Measurements from ENCODE around the gene HOTAIR. TPM values are rescaled to one million over a fixed set of nuclear protein-coding genes. Genes with fewer than 3 reads are reported as not detected.

HOTAIR gene
- polyA plus RNA-seq, 1 donor: 7.6 TPM

GRCh38 chr12:53999559-54000115, 24.9 kb upstream of the HOTAIR start:
- peak; percentile 89 for DNase-seq

- peak; percentile 11 for DNase-seq
Measured at GRCh38 chr12:53998900-53999236, 24.1 kb upstream of the HOTAIR start.

- no peak for DNase-seq
Measured at GRCh38 chr12:53998110-53998899, 23.6 kb upstream of the HOTAIR start.

GRCh38 chr12:53997204-53998109, 22.7 kb upstream of the HOTAIR start:
- no peak for DNase-seq

- DNase-seq: no peak
Measured at GRCh38 chr12:53996240-53997203, 21.8 kb upstream of the HOTAIR start.

- no peak for DNase-seq
Measured at GRCh38 chr12:53995378-53996239, 20.9 kb upstream of the HOTAIR start.

GRCh38 chr12:53995002-53995377, 20.2 kb upstream of the HOTAIR start:
- DNase-seq: no peak

GRCh38 chr12:53994264-53995001, 19.7 kb upstream of the HOTAIR start:
- DNase-seq: peak; percentile 59

- peak; percentile 66 for DNase-seq
Measured at GRCh38 chr12:53994009-53994263, 19.2 kb upstream of the HOTAIR start.

- peak; percentile 53 for DNase-seq
Measured at GRCh38 chr12:53993162-53994008, 18.6 kb upstream of the HOTAIR start.

- DNase-seq: no peak
Measured at GRCh38 chr12:53992377-53992889, 17.7 kb upstream of the HOTAIR start.

- no peak for DNase-seq
Measured at GRCh38 chr12:53991077-53991460, 16.3 kb upstream of the HOTAIR start.

- no peak for DNase-seq
Measured at GRCh38 chr12:53990311-53991076, 15.7 kb upstream of the HOTAIR start.

GRCh38 chr12:53989227-53990113, 14.7 kb upstream of the HOTAIR start:
- no peak for DNase-seq

GRCh38 chr12:53988541-53989226, 13.9 kb upstream of the HOTAIR start:
- no peak for DNase-seq

- DNase-seq: no peak
Measured at GRCh38 chr12:53987787-53988230, 13.1 kb upstream of the HOTAIR start.
